NCI-H2107 treated with DMSO at 0.1 percent for 48 hours (cell line): ENCODE results near the gene GLIS2.

Source experiments
- DNase-seq: peaks from one replicate; lab custom pipeline; 2025; ENCODE audit not compliant: unreplicated experiment; lab: John Stamatoyannopoulos, UW

GLIS2 gene

GRCh38 chr16:4367393-4367856 is 51.6 kb downstream of the GLIS2 start:
- no peak for DNase-seq

- DNase-seq, result no peak
Measured at GRCh38 chr16:4369007-4369733, 53.3 kb downstream of the GLIS2 start.

- DNase-seq, result no peak
Measured at GRCh38 chr16:4370151-4370550, 54.3 kb downstream of the GLIS2 start.

GRCh38 chr16:4370570-4371356 is 54.9 kb downstream of the GLIS2 start:
- no peak for DNase-seq

GRCh38 chr16:4371357-4372000 is 55.6 kb downstream of the GLIS2 start, which contains the start of gene VASN:
Gene VASN (plus strand): TSS chr16:4371848. CDS start chr16:4380878, 9,030 bp downstream.
- DNase-seq, result no peak

GRCh38 chr16:4372001-4372577 is 56.2 kb downstream of the GLIS2 start:
- DNase-seq, result no peak

GRCh38 chr16:4372578-4373355 is 56.9 kb downstream of the GLIS2 start:
- no peak for DNase-seq

GRCh38 chr16:4373356-4373908 is 57.6 kb downstream of the GLIS2 start:
- no peak for DNase-seq

- no peak for DNase-seq
Measured at GRCh38 chr16:4373909-4374742, 58.3 kb downstream of the GLIS2 start.

- no peak for DNase-seq
Measured at GRCh38 chr16:4375717-4376116, 59.9 kb downstream of the GLIS2 start.

GRCh38 chr16:4376126-4376892 is 60.4 kb downstream of the GLIS2 start:
- no peak for DNase-seq

- no peak for DNase-seq
Measured at GRCh38 chr16:4376893-4377572, 61.2 kb downstream of the GLIS2 start.

GRCh38 chr16:4377573-4378154 is 61.8 kb downstream of the GLIS2 start:
- DNase-seq, result no peak

GRCh38 chr16:4378161-4378666 is 62.3 kb downstream of the GLIS2 start:
- no peak for DNase-seq

- no peak for DNase-seq
Measured at GRCh38 chr16:4378999-4379690, 63.3 kb downstream of the GLIS2 start.

GRCh38 chr16:4380119-4381063 is 64.5 kb downstream of the GLIS2 start:
- DNase-seq, result no peak
